Body of pancreas (tissue), 4 donors: ENCODE results near the gene CHADL.

Experiments
- CTCF ChIP-seq, 7 experiments: fragments of 450-650 bp in 4 of 7; fragments of 200-600 bp in 3 of 7; sonication (generic) in 3 of 7; IDR thresholded peaks; one replicate each; pipeline ENCODE4 v1.5.1; 2016 to 2019; ENCODE audit warnings: antibody characterized with exemption in 7 of 7
- POLR2A ChIP-seq, 3 donors: fragments of 450-650 bp; IDR thresholded peaks; one replicate each; pipeline ENCODE4 v1.6.1; 2016; ENCODE audit warnings: antibody characterized with exemption in 3 of 3, mild to moderate bottlenecking in 2 of 3

GRCh38 chr22:41249442-41249841 is 8.7 kb upstream of the CHADL start:
- TF ChIP-seq CTCF (IDR thresholded peaks at IDR 0.05): no peak
- no peak for TF ChIP-seq POLR2A (IDR thresholded peaks at IDR 0.05)
